Esophagus muscularis mucosa (tissue), 4 donors: ENCODE measurements around the gene PLEKHS1.

Experiments used
- EP300 ChIP-seq: sonication (generic); formaldehyde crosslinking; IDR thresholded peaks from one replicate; pipeline ENCODE4 v1.6.1; 2017; ENCODE audit warnings: antibody characterized with exemption
- POLR2A ChIP-seq: fragments of 450-650 bp; IDR thresholded peaks from one replicate; pipeline ENCODE4 v1.6.1; 2017; ENCODE audit warnings: antibody characterized with exemption, moderate library complexity, mild to moderate bottlenecking, low read depth
- POLR2AphosphoS5 ChIP-seq, 2 donors: sonication (generic); formaldehyde crosslinking; IDR thresholded peaks; one replicate each; pipeline ENCODE4 v1.6.1; 2017; ENCODE audit warnings: antibody characterized with exemption in 2 of 2
- TF ChIP-seq, protein P1 (sequence below), 3 experiments: fragments of 200-600 bp in 2 of 3; fragments of 450-650 bp in 1 of 3; sonication (generic) in 2 of 3; IDR thresholded peaks; one replicate each; pipeline ENCODE4 v1.5.1; 2017 to 2019; ENCODE audit warnings: antibody characterized with exemption in 3 of 3, mild to moderate bottlenecking in 2 of 3, moderate library complexity in 1 of 3

DNA sequence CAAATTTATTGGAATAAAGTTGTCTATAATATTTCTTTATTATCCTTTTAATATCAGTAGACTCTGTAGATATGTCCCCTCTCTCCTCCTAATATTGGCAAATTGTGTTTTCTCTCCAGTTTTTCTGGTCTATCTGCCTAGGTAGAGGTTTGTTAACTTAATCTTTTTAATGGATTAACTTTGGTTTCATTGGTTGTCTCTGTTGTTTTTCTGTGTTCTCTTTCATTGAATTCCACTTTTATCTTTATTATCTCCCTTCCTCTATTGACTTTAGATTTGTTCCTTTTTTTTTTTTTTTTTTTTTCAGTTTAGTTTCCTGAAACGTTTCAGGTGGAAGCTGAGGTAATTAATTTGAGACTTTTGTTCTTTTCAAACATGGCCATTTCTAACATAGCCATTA, 10.6 kb downstream of the PLEKHS1 start:
- TF ChIP-seq, protein P1, sequence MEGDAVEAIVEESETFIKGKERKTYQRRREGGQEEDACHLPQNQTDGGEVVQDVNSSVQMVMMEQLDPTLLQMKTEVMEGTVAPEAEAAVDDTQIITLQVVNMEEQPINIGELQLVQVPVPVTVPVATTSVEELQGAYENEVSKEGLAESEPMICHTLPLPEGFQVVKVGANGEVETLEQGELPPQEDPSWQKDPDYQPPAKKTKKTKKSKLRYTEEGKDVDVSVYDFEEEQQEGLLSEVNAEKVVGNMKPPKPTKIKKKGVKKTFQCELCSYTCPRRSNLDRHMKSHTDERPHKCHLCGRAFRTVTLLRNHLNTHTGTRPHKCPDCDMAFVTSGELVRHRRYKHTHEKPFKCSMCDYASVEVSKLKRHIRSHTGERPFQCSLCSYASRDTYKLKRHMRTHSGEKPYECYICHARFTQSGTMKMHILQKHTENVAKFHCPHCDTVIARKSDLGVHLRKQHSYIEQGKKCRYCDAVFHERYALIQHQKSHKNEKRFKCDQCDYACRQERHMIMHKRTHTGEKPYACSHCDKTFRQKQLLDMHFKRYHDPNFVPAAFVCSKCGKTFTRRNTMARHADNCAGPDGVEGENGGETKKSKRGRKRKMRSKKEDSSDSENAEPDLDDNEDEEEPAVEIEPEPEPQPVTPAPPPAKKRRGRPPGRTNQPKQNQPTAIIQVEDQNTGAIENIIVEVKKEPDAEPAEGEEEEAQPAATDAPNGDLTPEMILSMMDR (IDR thresholded peaks at IDR 0.05) = no peak
- no peak for TF ChIP-seq POLR2A
- TF ChIP-seq POLR2AphosphoS5 (IDR thresholded peaks at IDR 0.05) = no peak
- TF ChIP-seq EP300 = no peak
